Naive thymus-derived CD8-positive, alpha-beta T cell (primary cell): ENCODE measurements around the gene LAMC2. TPM values are rescaled to one million over a fixed set of nuclear protein-coding genes. Genes with fewer than 3 reads are reported as not detected.
A peak's percentile ranks its signal among the peaks of the same experiment; 100 is the strongest.

Experiments used
- ATAC-seq, 2 donors: fragments of 150-1000 bp; cut with Tn5 transposase in 1 of 2; sonication (Bioruptor Pico), chemical (Tn5 transposase) in 1 of 2; 1 replicate in 1 of 2; 2 replicates in 1 of 2; pipeline ENCODE4 v1.10.0; 2021; ENCODE audit warnings: mild to moderate bottlenecking in 2 of 2, moderate library complexity in 2 of 2
- POLR2A ChIA-PET: fragments of 350-600 bp; sonication (Branson Sonifier 250); formaldehyde crosslinking; loops from one replicate; lab custom pipeline; 2021; ENCODE audit warnings: antibody characterized with exemption; lab: Charles Lee
- DNase-seq, 10 donors: peaks; one replicate each; pipeline versions ENCODE4 v3.0.0 to v3.0.0-alpha.2; 2020 to 2022
- H3K27ac Mint-ChIP-seq, 10 donors: one replicate each; pipeline ENCODE4 v1.8.0; 2020 to 2022; ENCODE audit warnings: mild to moderate bottlenecking in 10 of 10, mixed read lengths in 10 of 10, moderate library complexity in 4 of 10, inconsistent platforms in 1 of 10
- H3K27me3 Mint-ChIP-seq, 5 donors: one replicate each; pipeline ENCODE4 v1.8.0; 2021 to 2022; ENCODE audit warnings: mixed read lengths in 5 of 5
- H3K36me3 Mint-ChIP-seq, 3 donors: one replicate each; pipeline ENCODE4 v1.8.0; 2020 to 2022; ENCODE audit warnings: mixed read lengths in 3 of 3, mild to moderate bottlenecking in 2 of 3, inconsistent platforms in 1 of 3
- H3K4me1 Mint-ChIP-seq, 4 donors: one replicate each; pipeline ENCODE4 v1.8.0; 2021 to 2022; ENCODE audit warnings: mixed read lengths in 4 of 4
- H3K4me3 Mint-ChIP-seq, 10 donors: one replicate each; pipeline ENCODE4 v1.8.0; 2020 to 2022; ENCODE audit warnings: mild to moderate bottlenecking in 10 of 10, mixed read lengths in 10 of 10, moderate library complexity in 6 of 10, inconsistent platforms in 1 of 10
- H3K9me3 Mint-ChIP-seq, 9 donors: one replicate each; pipeline ENCODE4 v1.8.0; 2020 to 2022; ENCODE audit warnings: mixed read lengths in 9 of 9, mild to moderate bottlenecking in 3 of 9, inconsistent platforms in 1 of 9, moderate library complexity in 1 of 9
- polyA plus RNA-seq, 3 donors: library from polyadenylated mRNA; unstranded; fragments of 300-500 nt; fragmentation: Illumina TruSeq; gene quantifications; one replicate each; pipeline ENCODE4 v1.2.3, GENCODE V29; 2021
- total RNA-seq, 8 experiments: library from RNA in 2 of 8; stranded (reverse) in 2 of 8; gene quantifications; one replicate each; pipeline ENCODE4 v1.2.3 and lab custom pipeline; 2021 to 2026

LAMC2 gene
- total and polyA plus RNA-seq, 5 experiments from 2014 or later, result not detected

DNA sequence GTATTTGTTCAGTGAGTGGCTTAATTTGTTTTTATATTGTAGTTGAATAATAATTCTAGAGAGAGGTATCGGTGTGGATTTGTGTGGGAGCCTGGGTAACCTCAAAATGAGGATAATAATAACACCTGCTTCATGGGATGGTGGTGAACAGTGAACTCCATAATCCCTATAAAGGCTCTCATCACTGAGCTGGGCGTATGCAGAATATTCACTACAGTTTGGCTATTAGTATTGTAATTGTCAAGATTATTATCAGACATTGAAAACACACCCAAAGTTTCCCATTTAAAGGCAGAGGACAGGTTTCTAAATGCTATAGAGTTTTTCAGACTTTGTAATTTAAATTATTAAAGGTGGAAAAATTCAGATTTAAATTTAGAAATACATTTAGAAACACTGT is 7.0 kb upstream of the LAMC2 start:
- H3K27me3 Mint-ChIP-seq, result peaks cover 2 to 9% (median 4%) of the 10 kb centered on the region in 5 donors
- peaks cover 0 to 10% (median 7%) of the 10 kb centered on the region in 4 donors for H3K4me1 Mint-ChIP-seq
- no peaks in the 10 kb centered on the region for H3K36me3 Mint-ChIP-seq
- POLR2A ChIA-PET, result no interaction called here
- H3K9me3 Mint-ChIP-seq, result peaks cover 0 to 8% (median 0%) of the 10 kb centered on the region in 9 donors
- no peak overlapping the region for H3K27ac Mint-ChIP-seq
- DNase-seq, result no peak
- H3K4me3 Mint-ChIP-seq, result no peak overlapping the region
- no peak for ATAC-seq

- no peak overlapping the region for H3K27ac Mint-ChIP-seq
- peaks cover 0 to 6% (median under 1%) of the 10 kb centered on the region in 5 donors for H3K27me3 Mint-ChIP-seq
- no peak for DNase-seq
- ATAC-seq, result no peak
- POLR2A ChIA-PET, result no interaction called here
- peaks cover 0 to 10% (median 7%) of the 10 kb centered on the region in 4 donors for H3K4me1 Mint-ChIP-seq
- no peaks in the 10 kb centered on the region for H3K9me3 Mint-ChIP-seq
- H3K4me3 Mint-ChIP-seq, result peak overlapping the region in 1 of 10 donors; percentile 10
- no peaks in the 10 kb centered on the region for H3K36me3 Mint-ChIP-seq
Observed at GRCh38 chr1:183180218-183180617, 5.8 kb upstream of the LAMC2 start.

- no peak for ATAC-seq
- H3K27ac Mint-ChIP-seq, result peak overlapping the region in 1 of 10 donors; percentile 4
- H3K9me3 Mint-ChIP-seq, result no peaks in the 10 kb centered on the region
- H3K27me3 Mint-ChIP-seq, result peaks cover 0 to 9% (median 4%) of the 10 kb centered on the region in 5 donors
- H3K36me3 Mint-ChIP-seq, result no peaks in the 10 kb centered on the region
- peak overlapping the region in 1 of 10 donors; percentile 10 for H3K4me3 Mint-ChIP-seq
- DNase-seq, result no peak
- peaks cover 0 to 13% (median 7%) of the 10 kb centered on the region in 4 donors for H3K4me1 Mint-ChIP-seq
- POLR2A ChIA-PET, result no interaction called here
Observed at GRCh38 chr1:183180634-183181056, 5.4 kb upstream of the LAMC2 start.

- ATAC-seq (no peak), DNase-seq (no peak)
- no peaks in the 10 kb centered on the region for H3K36me3 Mint-ChIP-seq
- H3K4me1 Mint-ChIP-seq, result peaks cover 0 to 14% (median 2%) of the 10 kb centered on the region in 4 donors
- H3K9me3 Mint-ChIP-seq, result no peaks in the 10 kb centered on the region
- peaks cover 12 to 40% (median 30%) of the 10 kb centered on the region in 5 donors for H3K27me3 Mint-ChIP-seq
- POLR2A ChIA-PET, result no interaction called here
- peak overlapping the region in 5 of 10 donors; percentile 10 to 59 (median 47) for H3K4me3 Mint-ChIP-seq
- no peak overlapping the region for H3K27ac Mint-ChIP-seq
Observed at GRCh38 chr1:183186841-183187240, 777 bp downstream of the LAMC2 start.

DNA sequence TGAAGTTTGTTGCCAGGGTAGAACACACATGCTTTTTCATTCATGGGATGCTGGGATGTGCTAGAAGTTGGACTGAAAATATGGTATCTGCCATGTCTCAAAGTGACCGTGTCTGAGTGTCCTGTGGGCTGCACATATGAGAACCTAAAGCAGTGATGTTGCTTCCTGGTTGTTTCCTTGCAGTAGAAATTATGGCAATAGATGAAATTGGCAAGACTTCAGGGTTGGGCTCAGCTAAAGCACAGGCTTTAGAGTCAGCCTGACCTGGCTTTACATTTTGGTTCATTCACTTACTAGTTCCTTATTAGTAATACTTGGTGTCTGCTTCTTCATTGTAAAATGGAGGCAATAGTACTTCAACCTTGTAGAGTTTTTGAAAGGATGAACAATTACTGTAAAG is 2.2 kb downstream of the LAMC2 start:
- H3K27me3 Mint-ChIP-seq, result peaks cover 12 to 40% (median 30%) of the 10 kb centered on the region in 5 donors
- H3K4me1 Mint-ChIP-seq, result peaks cover 0 to 14% (median 1%) of the 10 kb centered on the region in 4 donors
- no peaks in the 10 kb centered on the region for H3K9me3 Mint-ChIP-seq
- no peaks in the 10 kb centered on the region for H3K36me3 Mint-ChIP-seq
- no peak overlapping the region for H3K27ac Mint-ChIP-seq
- POLR2A ChIA-PET, result no interaction called here
- no peak overlapping the region for H3K4me3 Mint-ChIP-seq
- ATAC-seq (no peak), DNase-seq (no peak)

DNA sequence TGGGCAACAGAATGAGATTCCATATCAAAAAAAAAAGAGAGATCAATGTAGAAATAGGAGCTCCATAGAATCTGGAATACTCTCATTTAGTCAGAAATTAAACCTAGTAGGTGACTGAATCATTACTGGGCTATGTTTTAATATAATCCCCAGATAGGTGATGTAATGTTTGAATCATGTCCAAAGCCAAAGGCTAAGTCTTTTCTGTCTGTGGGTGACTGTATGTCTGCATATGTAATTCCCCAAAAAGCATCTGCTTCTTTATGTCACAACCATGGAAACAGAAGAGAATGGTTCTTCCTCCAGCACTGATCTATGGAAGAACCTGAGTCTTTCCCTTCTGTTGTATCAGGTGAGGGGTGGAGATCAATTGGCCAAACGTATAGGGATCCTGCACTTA is 5.8 kb downstream of the LAMC2 start:
- Mint-ChIP-seq H3K4me3 (no peak overlapping the region), H3K27me3 (peaks cover 6 to 30% (median 17%) of the 10 kb centered on the region in 5 donors), H3K4me1 (peaks cover 13 to 23% (median 15%) of the 10 kb centered on the region in 4 donors), H3K36me3 (no peaks in the 10 kb centered on the region), H3K27ac (no peak overlapping the region), H3K9me3 (no peaks in the 10 kb centered on the region)
- DNase-seq (no peak), ATAC-seq (no peak)
- POLR2A ChIA-PET, result no interaction called here

DNA sequence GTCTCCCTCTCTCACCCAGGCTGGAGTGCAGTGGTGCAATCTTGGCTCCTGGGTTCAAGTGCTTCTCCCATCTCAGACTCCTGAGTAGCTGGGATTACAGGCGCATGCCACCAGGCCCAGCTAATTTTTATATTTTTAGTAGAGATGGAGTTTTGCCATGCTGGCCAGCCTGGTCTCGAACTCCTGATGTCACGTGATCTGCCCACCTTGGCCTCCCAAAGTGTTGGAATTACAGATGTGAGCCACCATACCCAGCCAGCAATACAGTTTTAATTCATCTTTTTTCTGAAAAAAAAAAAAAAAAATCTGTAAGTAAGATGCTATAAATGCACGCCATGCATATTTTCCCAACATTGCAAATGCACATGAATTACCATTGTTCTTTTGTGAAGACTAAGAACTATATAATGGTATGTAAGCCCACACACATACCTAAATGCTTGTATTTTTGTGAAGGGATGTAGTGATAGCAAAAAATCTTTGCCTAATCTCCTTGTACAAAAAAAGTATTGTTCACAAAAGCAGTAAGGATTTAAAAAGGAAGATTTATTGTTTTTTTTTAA is 8.0 kb downstream of the LAMC2 start:
- POLR2A ChIA-PET, result no interaction called here
- Mint-ChIP-seq H3K9me3 (no peaks in the 10 kb centered on the region), H3K4me3 (no peak overlapping the region), H3K36me3 (no peaks in the 10 kb centered on the region), H3K4me1 (peaks cover 16 to 23% (median 16%) of the 10 kb centered on the region in 4 donors), H3K27me3 (peaks cover 3 to 33% (median 14%) of the 10 kb centered on the region in 5 donors), H3K27ac (no peak overlapping the region)
- DNase-seq (no peak), ATAC-seq (no peak)

DNA sequence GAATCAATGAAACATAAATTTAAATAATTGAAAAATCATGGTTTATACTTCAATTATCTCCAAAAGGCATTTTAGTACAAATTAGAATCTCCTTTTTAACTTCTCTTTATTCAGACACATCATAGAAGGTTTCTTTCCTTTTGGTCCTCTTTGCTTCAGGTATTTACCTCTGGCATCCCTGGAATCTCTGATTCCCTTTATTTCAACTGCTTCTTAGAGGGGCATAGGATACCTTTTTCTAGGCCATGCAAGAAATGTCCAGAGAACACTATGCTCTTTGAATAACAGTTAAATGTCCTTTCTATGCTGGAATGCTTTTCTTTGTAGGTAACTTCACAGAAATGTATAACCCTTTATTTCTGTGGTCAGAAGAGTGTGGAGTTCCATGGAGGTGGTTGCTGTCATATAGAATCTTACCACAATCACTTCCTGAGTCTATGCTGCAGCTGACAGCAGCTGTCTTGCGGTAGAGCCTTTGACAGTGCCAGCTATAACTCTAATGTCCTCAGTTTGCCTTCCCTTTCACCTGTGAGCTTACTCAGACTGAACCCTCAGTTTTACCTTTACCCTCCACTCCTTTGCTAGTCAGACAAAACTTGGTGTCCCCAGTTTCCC is 8.6 kb downstream of the LAMC2 start:
- Mint-ChIP-seq H3K4me3 (peak overlapping the region in 9 of 10 donors; percentile 8 to 85 (median 52)), H3K27ac (peak overlapping the region in 3 of 10 donors; percentile 6 to 53 (median 45)), H3K4me1 (peaks cover 16 to 23% (median 17%) of the 10 kb centered on the region in 4 donors), H3K36me3 (no peaks in the 10 kb centered on the region), H3K27me3 (peaks cover 6 to 33% (median 16%) of the 10 kb centered on the region in 5 donors), H3K9me3 (no peaks in the 10 kb centered on the region)
- DNase-seq (peak in 5 of 10 donors; percentile 17 to 41 (median 35)), ATAC-seq (peak; percentile 80 to 96)
- POLR2A ChIA-PET, result no interaction called here

GRCh38 chr1:183195142-183195574 is 9.1 kb downstream of the LAMC2 start:
- peak overlapping the region in 9 of 10 donors; percentile 8 to 85 (median 52) for H3K4me3 Mint-ChIP-seq
- H3K4me1 Mint-ChIP-seq, result peaks cover 16 to 23% (median 17%) of the 10 kb centered on the region in 4 donors
- H3K36me3 Mint-ChIP-seq, result no peaks in the 10 kb centered on the region
- H3K27ac Mint-ChIP-seq, result peak overlapping the region in 2 of 10 donors; percentile 6 to 53
- no peaks in the 10 kb centered on the region for H3K9me3 Mint-ChIP-seq
- peak in 1 of 2 donors; percentile 28 for ATAC-seq
- POLR2A ChIA-PET, result no interaction called here
- H3K27me3 Mint-ChIP-seq, result peaks cover 6 to 34% (median 16%) of the 10 kb centered on the region in 5 donors
- no peak for DNase-seq

DNA sequence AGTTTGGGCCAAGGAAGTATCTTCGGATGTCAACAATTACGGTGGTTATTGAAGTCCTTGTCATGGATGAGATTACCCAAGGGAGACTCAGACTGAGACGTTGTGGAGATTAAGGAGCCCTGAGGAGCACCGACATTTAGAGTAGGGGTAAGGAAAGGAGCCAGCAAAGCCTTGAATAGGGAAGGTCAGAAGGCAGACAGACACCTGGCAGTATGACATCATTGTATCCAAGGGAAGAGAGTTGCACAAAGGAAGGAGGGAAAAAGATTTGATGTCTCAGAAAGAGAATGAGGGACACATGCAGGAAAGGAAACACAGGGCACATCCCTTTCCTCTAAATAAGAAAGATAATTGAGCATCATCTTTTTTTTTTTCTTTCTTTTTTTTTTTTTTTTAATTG is 11.7 kb downstream of the LAMC2 start:
- ATAC-seq, result no peak
- Mint-ChIP-seq H3K9me3 (no peaks in the 10 kb centered on the region), H3K27ac (peak overlapping the region in 1 of 10 donors; percentile 5), H3K4me1 (peaks cover 18 to 27% (median 20%) of the 10 kb centered on the region in 4 donors), H3K27me3 (peaks cover 9 to 45% (median 13%) of the 10 kb centered on the region in 5 donors), H3K36me3 (no peaks in the 10 kb centered on the region), H3K4me3 (peak overlapping the region in 1 of 10 donors; percentile 20)
- no peak for DNase-seq
- POLR2A ChIA-PET, result no interaction called here

DNA sequence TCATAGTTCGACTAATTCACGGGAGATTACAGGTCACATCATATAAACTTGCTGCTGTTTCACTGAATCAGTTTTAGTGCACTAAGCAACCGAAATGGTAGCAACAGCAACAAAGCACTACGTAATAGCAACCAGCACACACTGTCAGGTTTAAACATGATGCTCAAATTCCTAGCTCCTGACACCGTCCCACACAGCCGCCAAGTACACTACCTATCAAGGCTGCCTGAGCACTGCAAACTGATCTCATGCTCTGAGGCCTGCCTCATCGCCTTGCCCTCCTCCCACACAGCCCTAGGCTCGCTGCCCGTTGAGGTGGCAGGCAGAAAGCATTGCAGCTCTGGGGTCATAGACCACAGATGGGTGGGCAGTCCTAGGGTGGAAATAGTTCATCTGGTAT is 12.4 kb downstream of the LAMC2 start:
- DNase-seq, result no peak
- Mint-ChIP-seq H3K27ac (peak overlapping the region in 1 of 10 donors; percentile 27), H3K36me3 (no peaks in the 10 kb centered on the region), H3K27me3 (peaks cover 9 to 45% (median 13%) of the 10 kb centered on the region in 5 donors), H3K4me1 (peaks cover 19 to 28% (median 23%) of the 10 kb centered on the region in 4 donors), H3K9me3 (no peaks in the 10 kb centered on the region), H3K4me3 (no peak overlapping the region)
- ATAC-seq, result no peak
- POLR2A ChIA-PET, result no interaction called here

- H3K36me3 Mint-ChIP-seq, result no peaks in the 10 kb centered on the region
- no peak for DNase-seq
Observed at GRCh38 chr1:183199304-183199703, 13.2 kb downstream of the LAMC2 start.

DNA sequence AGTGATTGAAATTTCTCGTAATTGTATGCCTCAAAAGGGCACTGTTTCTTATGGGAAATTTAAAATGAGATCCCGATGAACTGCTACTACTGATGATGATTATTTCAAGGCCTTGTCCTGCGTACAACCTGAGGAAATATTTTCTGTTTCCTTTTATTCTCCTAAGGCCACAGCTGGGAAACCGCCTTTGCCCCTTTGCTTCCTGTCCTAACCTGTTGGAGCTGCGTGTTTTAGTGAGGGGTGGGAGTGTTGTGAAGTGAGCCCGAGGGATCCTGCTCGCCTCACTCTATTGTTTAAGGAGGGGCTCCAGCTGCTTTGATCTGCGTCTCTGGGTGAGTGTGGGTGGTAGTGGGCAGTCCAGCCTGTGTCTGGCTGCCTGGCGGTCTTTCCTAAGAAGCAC is 14.4 kb downstream of the LAMC2 start:
- no peak overlapping the region for H3K4me3 Mint-ChIP-seq

More at GRCh38 chr1:183199304-183199703, 13.2 kb downstream of the LAMC2 start:
- Mint-ChIP-seq H3K27ac (no peak overlapping the region), H3K9me3 (no peaks in the 10 kb centered on the region), H3K4me1 (peaks cover 19 to 22% (median 21%) of the 10 kb centered on the region in 4 donors), H3K4me3 (peak overlapping the region in 1 of 10 donors; percentile 34), H3K27me3 (peaks cover 9 to 45% (median 13%) of the 10 kb centered on the region in 5 donors)
- ATAC-seq, result no peak
- POLR2A ChIA-PET, result no interaction called here

More for the DNA sequence above, 14.4 kb downstream of the LAMC2 start:
- Mint-ChIP-seq H3K9me3 (no peaks in the 10 kb centered on the region), H3K27me3 (peaks cover 9 to 45% (median 13%) of the 10 kb centered on the region in 5 donors), H3K36me3 (no peaks in the 10 kb centered on the region), H3K4me1 (peaks cover 8 to 11% (median 9%) of the 10 kb centered on the region in 4 donors), H3K27ac (no peak overlapping the region)
- POLR2A ChIA-PET, result no interaction called here
- no peak for DNase-seq
- ATAC-seq, result no peak
